HepG2 (cell line): ENCODE measurements around the gene LRRC34. TPM values are rescaled to one million over a fixed set of nuclear protein-coding genes. Genes with fewer than 3 reads are reported as not detected.

ENCODE experiments used
- ATF7-NPFF ChIP-seq: sonication (generic); formaldehyde crosslinking; IDR thresholded peaks from 2 replicates; pipeline ENCODE4 v1.8.1; 2023; ENCODE audit warnings: mild to moderate bottlenecking, low read depth, missing genetic modification reagents, moderate library complexity
- CBX2 ChIP-seq, 2 experiments: fragments of 200-600 bp in 1 of 2; sonication (generic); formaldehyde crosslinking in 1 of 2; IDR thresholded peaks; 2 replicates each; pipeline versions ENCODE4 v1.7.0 to v1.8.1; 2018 to 2022; ENCODE audit warnings: low read depth in 2 of 2, low read length in 1 of 2, mild to moderate bottlenecking in 1 of 2, missing genetic modification reagents in 1 of 2
- CSRNP2 ChIP-seq: sonication (generic); formaldehyde crosslinking; conservative IDR thresholded peaks from 2 replicates; pipeline ENCODE4 v1.8.0; 2022; ENCODE audit warnings: low read depth, missing genetic modification reagents
- DMTF1 ChIP-seq: sonication (generic); formaldehyde crosslinking; IDR thresholded peaks from 2 replicates; pipeline ENCODE4 v1.4.0; 2020; ENCODE audit warnings: mild to moderate bottlenecking, missing genetic modification reagents
- GFI1 ChIP-seq: sonication (generic); formaldehyde crosslinking; IDR thresholded peaks from 2 replicates; pipeline ENCODE4 v1.5.0; 2020; ENCODE audit warnings: missing genetic modification reagents, mild to moderate bottlenecking, borderline replicate concordance
- HBP1 ChIP-seq: IDR thresholded peaks from 2 replicates; pipeline ENCODE4 v1.6.1; 2016; ENCODE audit warnings: low read depth, control low read depth
- HNRNPUL1 ChIP-seq: fragments of 200-400 bp; formaldehyde crosslinking; IDR thresholded peaks from 2 replicates; pipeline ENCODE4 v1.6.1; 2017; ENCODE audit warnings: low read depth, mild to moderate bottlenecking, low read length, moderate library complexity
- MTERF4 ChIP-seq: sonication (generic); formaldehyde crosslinking; IDR thresholded peaks from 2 replicates; pipeline ENCODE4 v1.8.0; 2023; ENCODE audit warnings: mild to moderate bottlenecking, missing genetic modification reagents
- NCOR1 ChIP-seq: fragments of 200-600 bp; sonication (generic); IDR thresholded peaks from 2 replicates; pipeline ENCODE4 v1.7.0; 2017; ENCODE audit warnings: antibody characterized with exemption, low read length, borderline replicate concordance
- NFAT5 ChIP-seq: sonication (generic); formaldehyde crosslinking; IDR thresholded peaks from 2 replicates; pipeline ENCODE4 v1.4.0; 2020; ENCODE audit warnings: missing genetic modification reagents
- PREB ChIP-seq: sonication (generic); formaldehyde crosslinking; IDR thresholded peaks from 2 replicates; pipeline ENCODE4 v1.4.0; 2020; ENCODE audit warnings: missing genetic modification reagents
- SP2 ChIP-seq: sonication (generic); formaldehyde crosslinking; IDR thresholded peaks from 2 replicates; pipeline ENCODE4 v1.5.1; 2020; ENCODE audit warnings: mild to moderate bottlenecking, missing genetic modification reagents
- SUZ12 ChIP-seq: fragments of 150-350 bp; IDR thresholded peaks from 2 replicates; pipeline ENCODE4 v1.6.1; 2014; ENCODE audit warnings: low read depth, low read length
- ZNF124 ChIP-seq: sonication (generic); formaldehyde crosslinking; IDR thresholded peaks from 2 replicates; pipeline ENCODE4 v1.4.0; 2020; ENCODE audit warnings: missing genetic modification reagents
- ZNF234 ChIP-seq: sonication (generic); formaldehyde crosslinking; conservative IDR thresholded peaks from 2 replicates; pipeline ENCODE4 v1.5.1; 2020; ENCODE audit warnings: mild to moderate bottlenecking, missing genetic modification reagents
- ZNF773 ChIP-seq: sonication (generic); formaldehyde crosslinking; IDR thresholded peaks from 2 replicates; pipeline ENCODE4 v1.4.0; 2020; ENCODE audit warnings: missing genetic modification reagents, borderline replicate concordance
- polyA plus RNA-seq, 8 experiments: library from polyadenylated mRNA; depleted of rRNA in 3 of 8; stranded (reverse) in 7 of 8; unstranded in 1 of 8; fragments of >200 nt; fragmentation: Illumina TruSeq in 4 of 8; extraction: Trizol in 4 of 8; gene quantifications; 2 replicates each; pipeline versions ENCODE4 v1.2.1 to v1.2.3, GENCODE V29; 2011 to 2016; ENCODE audit warnings: low read depth in 4 of 8, missing spikeins in 1 of 8, mixed read lengths in 1 of 8; ENCODE audit not compliant: insufficient read depth in 1 of 8
- total RNA-seq, 5 experiments: library from RNA; depleted of rRNA; stranded (reverse); fragments of >200 nt; fragmentation: Illumina TruSeq; extraction: Trizol; gene quantifications; 2 replicates each; pipeline ENCODE4 v1.2.3, GENCODE V29; 2016; ENCODE audit warnings: low read depth in 1 of 5

LRRC34 gene
- total and polyA plus RNA-seq, 2 of the 13 experiments (the other 11 are each of a cell fraction or from before 2014, with no cell fraction given) = not detected

- TF ChIP-seq NFAT5 (CRISPR knock-in tag) (no peak), CSRNP2 (CRISPR knock-in tag) (no peak), ATF7-NPFF (CRISPR knock-in tag) (no peak), ZNF773 (CRISPR knock-in tag) (no peak), SUZ12 (no peak), SP2 (no peak), GFI1 (CRISPR knock-in tag) (0 out of 2 replicates have a peak, but pooled peaks have one; percentile 35), HBP1 (CRISPR knock-in tag) (no peak), HNRNPUL1 (no peak), ZNF234 (no peak), PREB (CRISPR knock-in tag) (no peak), CBX2 (IDR thresholded peaks at IDR 0.05; ENCODE audit: low read depth, low read length) (no peak), CBX2 (CRISPR knock-in tag; IDR thresholded peaks at IDR 0.05; ENCODE audit: low read depth) (no peak), ZNF124 (CRISPR knock-in tag) (no peak), DMTF1 (no peak), MTERF4 (no peak), NCOR1 (no peak)
These were observed 48.3 kb downstream of the LRRC34 start (continued) for GRCh38 chr3:169764312-169764881.
